ENCODE measurements around the gene SDF2L1. TPM values are rescaled to one million over a fixed set of nuclear protein-coding genes. Genes with fewer than 3 reads are reported as not detected.
A peak's percentile ranks its signal among the peaks of the same experiment; 100 is the strongest.
"Not testable (repeated sequence)": the region's sequence is repeated elsewhere in the genome, so short reads cannot be mapped to it uniquely, and the experiment has no call there.

SDF2L1 gene
- polyA plus RNA-seq, 6 donors from 2014 or later = 36.9 to 69.4 (median 39.1) TPM

- H3K4me3 Mint-ChIP-seq; ATAC-seq (ENCODE audit: low read depth in 2 of 2); H3K9me3 Mint-ChIP-seq; H3K27me3 Mint-ChIP-seq; DNase-seq: not testable (repeated sequence)
- H3K36me3 Mint-ChIP-seq = peaks cover 9 to 13% of the 10 kb centered on the region in 2 donors
- peak overlapping the region in 2 of 6 donors; percentile 32 to 38 for H3K27ac Mint-ChIP-seq
- H3K4me1 Mint-ChIP-seq = peaks cover 30 to 57% (median 41%) of the 10 kb centered on the region in 3 donors
Measured at GRCh38 chr22:21609556-21610157, 32.4 kb upstream of the SDF2L1 start.

GRCh38 chr22:21611210-21611977 is 30.7 kb upstream of the SDF2L1 start:
- Mint-ChIP-seq H3K36me3 (peaks cover 9 to 14% of the 10 kb centered on the region in 2 donors), H3K27me3 (no peaks in the 10 kb centered on the region), H3K9me3 (no peaks in the 10 kb centered on the region), H3K27ac (peak overlapping the region in 3 of 6 donors; percentile 18 to 81 (median 20)), H3K4me3 (no peak overlapping the region), H3K4me1 (peaks cover 34 to 51% (median 36%) of the 10 kb centered on the region in 3 donors)
- ATAC-seq (ENCODE audit: low read depth in 2 of 2) = no peak
- no peak for DNase-seq

GRCh38 chr22:21612858-21613257 is 29.2 kb upstream of the SDF2L1 start:
- no peak overlapping the region for H3K27ac Mint-ChIP-seq
- H3K36me3 Mint-ChIP-seq = peaks cover 9 to 14% of the 10 kb centered on the region in 2 donors

GRCh38 chr22:21613553-21614233 is 28.4 kb upstream of the SDF2L1 start:
- no peak for ATAC-seq (ENCODE audit: low read depth in 2 of 2)
- peaks cover 9 to 14% of the 10 kb centered on the region in 2 donors for H3K36me3 Mint-ChIP-seq
- no peaks in the 10 kb centered on the region for H3K27me3 Mint-ChIP-seq
- DNase-seq = no peak
- no peak overlapping the region for H3K4me3 Mint-ChIP-seq
- peaks cover 35 to 52% (median 39%) of the 10 kb centered on the region in 3 donors for H3K4me1 Mint-ChIP-seq
- no peaks in the 10 kb centered on the region for H3K9me3 Mint-ChIP-seq
- peak overlapping the region in 2 of 6 donors; percentile 57 to 88 for H3K27ac Mint-ChIP-seq

More at GRCh38 chr22:21612858-21613257, 29.2 kb upstream of the SDF2L1 start:
- Mint-ChIP-seq H3K27me3 (no peaks in the 10 kb centered on the region), H3K4me1 (peaks cover 35 to 54% (median 39%) of the 10 kb centered on the region in 3 donors), H3K4me3 (no peak overlapping the region), H3K9me3 (no peaks in the 10 kb centered on the region)
- no peak for DNase-seq
- no peak for ATAC-seq (ENCODE audit: low read depth in 2 of 2)

DNA sequence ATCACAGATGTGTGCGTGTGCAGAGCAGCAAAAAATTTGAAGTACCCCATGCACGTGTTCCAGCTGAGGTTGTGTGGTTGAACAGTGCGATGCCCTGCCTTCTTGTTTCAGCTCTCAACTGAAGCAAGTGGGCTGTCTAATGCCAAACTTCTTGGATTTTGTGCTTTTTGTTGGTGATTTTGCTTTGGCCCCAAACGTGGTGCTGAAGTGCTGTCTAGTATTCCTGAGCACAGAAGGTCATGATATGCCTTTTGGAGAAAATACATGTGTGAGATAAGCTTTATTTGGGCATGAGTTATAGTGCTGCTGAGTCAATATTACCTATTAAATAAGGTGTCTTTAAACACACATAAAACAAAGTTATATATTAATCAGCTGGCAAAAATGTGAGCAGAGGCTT is 26.4 kb upstream of the SDF2L1 start:
- H3K36me3 Mint-ChIP-seq = peaks cover 5 to 14% of the 10 kb centered on the region in 2 donors

DNA sequence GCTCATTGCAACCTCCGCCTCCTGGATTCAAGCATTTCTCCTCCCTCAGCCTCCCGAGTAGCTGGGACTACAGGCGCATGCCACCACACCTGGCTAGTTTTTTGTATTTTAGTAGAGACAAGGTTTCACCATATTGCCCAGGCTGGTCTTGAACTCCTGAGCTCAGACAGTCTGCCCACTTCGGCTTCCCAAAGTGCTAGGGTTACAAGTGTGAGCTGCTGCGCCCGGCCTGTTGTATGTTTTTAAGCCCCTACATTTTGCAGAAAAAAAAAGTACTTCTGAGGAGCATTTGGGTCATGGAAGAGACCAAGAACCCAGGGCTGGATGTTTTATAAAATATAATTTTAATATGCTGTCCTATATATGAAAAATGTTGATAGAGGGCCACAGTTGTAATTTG is 24.8 kb upstream of the SDF2L1 start:
- Mint-ChIP-seq H3K27ac (peak overlapping the region in 3 of 6 donors; percentile 9 to 60 (median 47)), H3K4me1 (peaks cover 35 to 62% (median 37%) of the 10 kb centered on the region in 3 donors)
- H3K9me3 Mint-ChIP-seq; ATAC-seq (ENCODE audit: low read depth in 2 of 2); DNase-seq; H3K27me3 Mint-ChIP-seq; H3K36me3 Mint-ChIP-seq; H3K4me3 Mint-ChIP-seq: not testable (repeated sequence)

More for the DNA sequence above, 26.4 kb upstream of the SDF2L1 start:
- peak overlapping the region in 2 of 8 donors; percentile 16 to 23 for H3K4me3 Mint-ChIP-seq
- H3K27me3 Mint-ChIP-seq = no peaks in the 10 kb centered on the region
- H3K27ac Mint-ChIP-seq = peak overlapping the region in 3 of 6 donors; percentile 56 to 67 (median 60)
- H3K9me3 Mint-ChIP-seq = no peaks in the 10 kb centered on the region
- ATAC-seq (ENCODE audit: low read depth in 2 of 2) (no peak), DNase-seq (no peak)
- H3K4me1 Mint-ChIP-seq = peaks cover 36 to 54% (median 43%) of the 10 kb centered on the region in 3 donors

DNA sequence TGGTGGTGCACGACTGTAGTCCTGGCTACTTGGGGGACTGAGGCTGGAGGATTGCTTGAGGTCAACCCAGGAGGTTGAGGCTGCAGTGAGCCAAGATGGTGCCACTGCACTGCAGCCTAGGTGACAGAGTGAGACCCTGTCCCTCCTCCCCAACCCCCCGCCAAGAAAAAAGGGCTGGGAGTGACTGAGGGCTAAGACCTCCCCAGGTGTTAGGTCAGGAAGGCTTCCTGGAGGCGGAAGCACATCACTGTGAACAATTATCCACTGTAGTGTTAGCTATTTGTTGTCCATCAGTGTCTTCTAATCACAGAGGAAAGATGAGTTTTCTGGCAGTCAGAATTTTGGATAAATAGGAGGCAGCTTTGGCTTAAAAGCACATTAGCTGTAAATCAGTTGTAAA is 21.1 kb upstream of the SDF2L1 start:
- Mint-ChIP-seq H3K4me3 (no peak overlapping the region), H3K4me1 (peaks cover 24 to 54% (median 48%) of the 10 kb centered on the region in 3 donors), H3K27ac (peak overlapping the region in 2 of 6 donors; percentile 54 to 74), H3K36me3 (peaks cover 0 to 7% of the 10 kb centered on the region in 2 donors), H3K9me3 (no peaks in the 10 kb centered on the region), H3K27me3 (no peaks in the 10 kb centered on the region)
- no peak for ATAC-seq (ENCODE audit: low read depth in 2 of 2)
- DNase-seq = no peak

GRCh38 chr22:21622011-21622918 is 19.8 kb upstream of the SDF2L1 start:
- no peak for DNase-seq
- Mint-ChIP-seq H3K36me3 (peaks cover 0 to 7% of the 10 kb centered on the region in 2 donors), H3K27me3 (no peaks in the 10 kb centered on the region), H3K4me3 (no peak overlapping the region), H3K27ac (peak overlapping the region in 4 of 6 donors; percentile 56 to 85 (median 72)), H3K4me1 (peaks cover 26 to 53% (median 46%) of the 10 kb centered on the region in 3 donors), H3K9me3 (no peaks in the 10 kb centered on the region)
- ATAC-seq (ENCODE audit: low read depth in 2 of 2) = no peak

DNA sequence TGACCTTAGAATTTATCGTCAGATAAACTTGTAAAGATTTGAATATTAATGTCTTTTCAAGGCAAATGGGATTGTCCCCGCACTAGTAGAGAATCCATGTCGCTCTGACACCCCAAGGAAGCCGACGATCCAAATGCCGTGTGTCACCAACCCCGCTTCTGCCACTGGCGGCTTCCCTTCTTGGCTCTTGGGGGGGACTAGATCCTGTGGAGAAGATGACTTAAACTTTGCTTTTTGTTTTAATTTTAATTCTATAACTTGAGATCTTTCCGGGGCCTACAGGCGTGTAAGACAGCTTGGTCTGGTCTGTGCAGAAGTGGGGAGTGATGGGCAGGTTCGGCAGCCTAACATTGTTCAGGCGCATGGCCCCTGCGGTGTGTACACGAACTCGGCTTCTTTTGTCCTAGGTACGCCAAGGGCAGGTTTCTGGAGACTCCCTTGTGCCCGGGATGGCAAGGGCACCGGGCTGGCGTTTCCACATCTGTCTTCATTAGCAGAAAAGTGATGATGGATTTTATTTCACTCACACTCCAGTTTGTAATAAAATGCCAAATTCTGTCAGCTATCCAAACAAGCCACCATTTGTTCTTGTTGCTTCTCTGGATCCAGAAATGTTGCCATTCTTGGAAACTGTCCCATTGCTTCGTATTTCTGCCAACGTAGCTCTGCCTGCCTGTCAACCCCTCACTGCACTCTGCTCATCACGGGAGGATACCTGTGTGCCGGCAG is 19.0 kb upstream of the SDF2L1 start:
- Mint-ChIP-seq H3K27ac (peak overlapping the region in 4 of 6 donors; percentile 72 to 85 (median 78)), H3K36me3 (peaks cover 0 to 7% of the 10 kb centered on the region in 2 donors), H3K4me3 (no peak overlapping the region), H3K4me1 (peaks cover 28 to 55% (median 54%) of the 10 kb centered on the region in 3 donors), H3K27me3 (no peaks in the 10 kb centered on the region), H3K9me3 (no peaks in the 10 kb centered on the region)
- ATAC-seq (ENCODE audit: low read depth in 2 of 2) = no peak
- no peak for DNase-seq

- Mint-ChIP-seq H3K36me3 (peaks cover 0 to 7% of the 10 kb centered on the region in 2 donors), H3K4me1 (peaks cover 32 to 58% (median 57%) of the 10 kb centered on the region in 3 donors), H3K27me3 (no peaks in the 10 kb centered on the region), H3K27ac (peak overlapping the region in 2 of 6 donors; percentile 59 to 85), H3K4me3 (no peak overlapping the region), H3K9me3 (no peaks in the 10 kb centered on the region)
- ATAC-seq (ENCODE audit: low read depth in 2 of 2) (no peak), DNase-seq (no peak)
Measured at GRCh38 chr22:21623648-21623970, 18.5 kb upstream of the SDF2L1 start.

DNA sequence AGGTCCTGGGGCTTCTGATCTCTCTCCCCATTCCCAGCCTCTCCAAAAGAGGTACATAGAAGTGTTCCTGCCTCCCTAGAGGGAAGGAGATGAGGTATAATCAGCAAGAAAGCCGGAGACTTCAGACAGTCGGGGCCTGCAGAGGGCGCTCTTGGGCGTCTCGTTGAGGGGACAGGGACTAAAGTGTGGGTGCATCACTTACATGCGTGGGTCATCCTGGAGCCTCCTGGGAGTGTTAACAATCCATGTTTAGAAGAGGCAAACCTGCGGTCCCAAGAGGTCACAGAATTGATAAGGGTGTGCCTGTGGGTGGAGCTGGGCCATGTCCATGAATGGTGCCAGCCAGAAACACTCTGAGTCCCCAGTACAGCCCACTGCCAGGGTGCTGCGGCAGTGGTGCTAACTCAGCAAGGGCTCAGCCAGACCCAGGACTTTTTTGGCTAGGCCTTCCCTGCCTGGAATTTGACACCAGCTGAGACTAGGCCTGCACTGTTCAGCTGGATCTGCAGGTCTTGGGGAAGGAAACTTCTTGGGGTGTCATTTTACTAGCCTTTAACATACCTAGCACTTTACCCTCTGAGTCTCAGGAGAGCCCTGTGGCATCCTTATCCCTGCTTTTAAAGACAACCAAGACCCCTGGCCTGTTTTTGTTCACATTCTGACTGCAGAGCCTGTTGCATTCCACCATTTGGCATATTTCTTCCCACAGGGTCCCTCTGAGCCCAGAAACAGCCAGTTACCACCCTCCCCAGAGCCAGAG is 17.8 kb upstream of the SDF2L1 start:
- H3K9me3 Mint-ChIP-seq = no peaks in the 10 kb centered on the region

More for the DNA sequence above, 17.8 kb upstream of the SDF2L1 start:
- no peak for ATAC-seq (ENCODE audit: low read depth in 2 of 2)
- Mint-ChIP-seq H3K4me1 (peaks cover 32 to 62% (median 59%) of the 10 kb centered on the region in 3 donors), H3K27ac (peak overlapping the region in 4 of 6 donors; percentile 36 to 85 (median 80)), H3K36me3 (peaks cover 0 to 7% of the 10 kb centered on the region in 2 donors), H3K4me3 (peak overlapping the region in 2 of 8 donors; percentile 61 to 76), H3K27me3 (no peaks in the 10 kb centered on the region)
- no peak for DNase-seq

Measured in naive B cell (primary cell).